ENCODE results near the gene MAMDC4. TPM values are rescaled to one million over a fixed set of nuclear protein-coding genes. Genes with fewer than 3 reads are reported as not detected.

Gene MAMDC4
- total RNA-seq, 1 donor from 2014 or later: 8.5 TPM

DNA sequence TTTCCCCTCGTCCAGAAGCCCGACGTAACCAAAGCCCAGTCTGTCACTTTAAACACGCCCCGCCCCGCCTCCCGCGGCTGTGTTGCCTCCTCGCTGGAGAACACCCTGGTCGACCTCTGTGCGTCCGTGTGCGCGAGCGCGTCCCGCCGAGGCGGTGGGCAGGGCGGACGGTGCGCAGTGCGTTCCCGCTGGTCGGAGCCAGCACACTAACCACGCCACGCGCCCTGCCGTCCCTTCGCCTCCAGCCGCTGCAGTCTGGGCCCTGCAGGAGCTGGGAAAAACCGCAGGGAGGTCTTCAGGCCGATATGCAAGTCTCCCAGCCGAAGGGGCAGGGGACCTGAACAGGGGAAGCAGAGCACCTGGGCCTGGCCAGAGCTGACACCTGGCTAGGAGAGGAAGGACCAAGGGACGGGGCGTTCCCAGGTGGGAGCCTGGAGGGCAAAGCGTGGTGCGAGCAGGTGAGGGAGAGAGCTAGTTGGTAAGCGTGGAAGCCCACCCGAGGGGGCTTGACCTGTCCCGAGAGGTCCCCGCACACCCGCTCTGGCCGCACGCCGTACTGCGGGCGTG is 4.2 kb upstream of the MAMDC4 start:
- peak overlapping the region; percentile 94 for H3K27ac Mint-ChIP-seq (ENCODE audit: unreplicated experiment)
- H3K4me1 Mint-ChIP-seq (ENCODE audit: low read depth, unreplicated experiment): no peaks in the 10 kb centered on the region
- Histone ChIP-seq H3K36me3 (ENCODE audit: insufficient read depth, low read length) (no peaks in the 10 kb centered on the region), H3K79me2 (ENCODE audit: insufficient read depth, low read length) (peaks cover 11% of the 10 kb centered on the region), H3K4me2 (ENCODE audit: low read length) (peak overlapping the region; percentile 100), H3K27me3 (ENCODE audit: insufficient read depth, low read length) (peaks cover 7% of the 10 kb centered on the region), H3K9me3 (ENCODE audit: insufficient read depth, low read depth, low read length) (peaks cover 6% of the 10 kb centered on the region), H3K27ac (ENCODE audit: low read depth, low read length) (no peak overlapping the region), H3K4me3 (ENCODE audit: insufficient read depth, low read depth, low read length) (peak overlapping the region; percentile 70), H3K9ac (ENCODE audit: low read length) (peak overlapping the region; percentile 85), H3K4me1 (ENCODE audit: insufficient read depth, low read length) (peaks cover 9% of the 10 kb centered on the region), H4K20me1 (ENCODE audit: insufficient read depth, low read length) (peaks cover 15% of the 10 kb centered on the region), H2AFZ (ENCODE audit: low read depth, low read length) (peak overlapping the region; percentile 34)
- TF ChIP-seq EZH2 (IDR thresholded peaks at IDR 0.05; ENCODE audit: insufficient read depth, low read length) (no peak), CTCF (IDR thresholded peaks at IDR 0.05; ENCODE audit: insufficient read depth, low read depth, low read length) (no peak)
- H3K27me3 Mint-ChIP-seq (ENCODE audit: low read depth, unreplicated experiment): no peaks in the 10 kb centered on the region
- no peak for FAIRE-seq
- no peaks in the 10 kb centered on the region for H3K36me3 Mint-ChIP-seq (ENCODE audit: low read depth, unreplicated experiment)
- peaks cover 3% of the 10 kb centered on the region for H3K9me3 Mint-ChIP-seq (ENCODE audit: unreplicated experiment)
- DNase-seq (ENCODE audit: low read depth): peak; percentile 64
- peak overlapping the region; percentile 86 for H3K4me3 Mint-ChIP-seq (ENCODE audit: unreplicated experiment)

DNA sequence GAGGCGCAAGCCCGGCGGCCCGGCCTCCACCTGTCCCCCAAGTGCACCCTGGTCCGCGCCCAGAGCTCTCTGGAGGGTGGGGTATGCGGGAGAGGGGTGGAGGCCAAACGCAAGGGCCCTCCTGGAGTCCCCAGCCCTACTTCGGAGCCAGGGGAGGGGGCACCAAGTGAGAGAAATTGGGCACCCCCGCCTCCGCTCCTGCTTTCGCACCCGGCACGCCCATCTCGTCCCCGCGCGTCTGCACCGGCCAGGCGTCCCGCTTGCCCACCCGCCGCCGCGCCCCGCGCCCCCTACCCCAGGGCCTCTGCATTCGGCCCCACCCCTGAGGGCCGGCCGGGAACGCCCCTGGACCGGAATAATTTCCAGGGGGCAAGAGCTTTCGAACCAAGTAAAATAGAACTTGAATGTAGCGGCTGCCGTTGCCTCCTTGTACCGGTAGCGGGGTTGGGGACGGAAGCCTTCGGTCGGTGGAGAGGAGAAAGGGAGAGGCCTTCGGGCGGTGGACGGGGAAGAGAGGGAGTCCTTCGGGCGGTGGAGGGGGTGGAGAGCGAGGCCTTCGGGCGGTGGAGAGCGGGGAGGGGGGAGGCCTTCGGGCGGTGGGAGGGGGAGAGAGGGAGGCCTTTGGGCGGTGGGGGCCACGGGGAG is 3.6 kb upstream of the MAMDC4 start:
- H3K9me3 ChIP-seq (ENCODE audit: insufficient read depth, low read depth, low read length): peaks cover 6% of the 10 kb centered on the region
- H3K79me2 ChIP-seq (ENCODE audit: insufficient read depth, low read length): peaks cover 11% of the 10 kb centered on the region
- no peaks in the 10 kb centered on the region for H3K27me3 Mint-ChIP-seq (ENCODE audit: low read depth, unreplicated experiment)
- FAIRE-seq: no peak
- peak overlapping the region; percentile 91 for H3K4me3 ChIP-seq (ENCODE audit: insufficient read depth, low read depth, low read length)
- peaks cover 7% of the 10 kb centered on the region for H3K27me3 ChIP-seq (ENCODE audit: insufficient read depth, low read length)
- H3K4me3 Mint-ChIP-seq (ENCODE audit: unreplicated experiment): peak overlapping the region; percentile 86
- H3K9ac ChIP-seq (ENCODE audit: low read length): peak overlapping the region; percentile 85
- peaks cover 3% of the 10 kb centered on the region for H3K9me3 Mint-ChIP-seq (ENCODE audit: unreplicated experiment)
- no peak for TF ChIP-seq CTCF (IDR thresholded peaks at IDR 0.05; ENCODE audit: insufficient read depth, low read depth, low read length)
- no peak for TF ChIP-seq EZH2 (IDR thresholded peaks at IDR 0.05; ENCODE audit: insufficient read depth, low read length)
- no peaks in the 10 kb centered on the region for H3K36me3 Mint-ChIP-seq (ENCODE audit: low read depth, unreplicated experiment)
- no peak for DNase-seq (ENCODE audit: low read depth)
- peaks cover 9% of the 10 kb centered on the region for H3K4me1 ChIP-seq (ENCODE audit: insufficient read depth, low read length)
- H3K27ac ChIP-seq (ENCODE audit: low read depth, low read length): peak overlapping the region; percentile 89
- H3K4me1 Mint-ChIP-seq (ENCODE audit: low read depth, unreplicated experiment): no peaks in the 10 kb centered on the region
- H2AFZ ChIP-seq (ENCODE audit: low read depth, low read length): peak overlapping the region; percentile 78
- H4K20me1 ChIP-seq (ENCODE audit: insufficient read depth, low read length): peaks cover 15% of the 10 kb centered on the region
- H3K4me2 ChIP-seq (ENCODE audit: low read length): peak overlapping the region; percentile 100
- H3K36me3 ChIP-seq (ENCODE audit: insufficient read depth, low read length): no peaks in the 10 kb centered on the region
- peak overlapping the region; percentile 94 for H3K27ac Mint-ChIP-seq (ENCODE audit: unreplicated experiment)
